IMR-90 (cell line): ENCODE results near the gene ANKRD65.

Source experiments
- CEBPB ChIP-seq: IDR thresholded peaks from 2 replicates; pipeline ENCODE4 v1.6.1; 2012; ENCODE audit warnings: low read depth, low read length, improper control_type of control experiment
- CHD1 ChIP-seq: IDR thresholded peaks from 2 replicates; pipeline ENCODE4 v1.6.1; 2012; ENCODE audit warnings: low read depth, low read length, improper control_type of control experiment
- CTCF ChIP-seq: conservative IDR thresholded peaks from 2 replicates; pipeline ENCODE4 v1.5.1; 2012; ENCODE audit warnings: mild to moderate bottlenecking, low read depth, low read length, improper control_type of control experiment
- FOS ChIP-seq: fragments of 150-350 bp; IDR thresholded peaks from 2 replicates; pipeline ENCODE4 v1.6.1; 2016; ENCODE audit warnings: low read depth, low read length
- POLR2A ChIP-seq: IDR thresholded peaks from 2 replicates; pipeline ENCODE4 v1.6.1; 2012; ENCODE audit warnings: mild to moderate bottlenecking, low read depth, low read length
- RAD21 ChIP-seq: IDR thresholded peaks from 2 replicates; pipeline ENCODE4 v1.6.1; 2012; ENCODE audit warnings: low read length, improper control_type of control experiment
- RCOR1 ChIP-seq: IDR thresholded peaks from 2 replicates; pipeline ENCODE4 v1.6.1; 2012; ENCODE audit warnings: mild to moderate bottlenecking, low read length, improper control_type of control experiment; ENCODE audit not compliant: insufficient replicate concordance

- no peak for TF ChIP-seq RAD21
- no peak for TF ChIP-seq CTCF
- TF ChIP-seq POLR2A = no peak
- TF ChIP-seq FOS = no peak
- TF ChIP-seq CEBPB = no peak
- no peak for TF ChIP-seq CHD1
- TF ChIP-seq RCOR1 = no peak
These were observed 9.4 kb downstream of the ANKRD65 start for GRCh38 chr1:1411626-1412025.
